Fibroblast of lung (primary cell): Measurements from ENCODE around the gene SORCS2. TPM values are rescaled to one million over a fixed set of nuclear protein-coding genes. Genes with fewer than 3 reads are reported as not detected.

Source experiments
- DNase-seq, 2 donors: peaks; one replicate each; pipeline versions ENCODE4 v3.0.0 to v3.0.0-alpha.2; 2010; ENCODE audit warnings: low read depth in 2 of 2
- H2AFZ ChIP-seq: 2 replicates; pipeline ENCODE4 v1.5.1; 2012; ENCODE audit warnings: low read length, control low read depth, inconsistent platforms
- H3K27ac ChIP-seq: 2 replicates; pipeline ENCODE4 v1.5.1; 2011; ENCODE audit warnings: low read length, control low read depth; ENCODE audit not compliant: insufficient read depth
- H3K27me3 ChIP-seq: 2 replicates; pipeline ENCODE4 v1.5.1; 2011; ENCODE audit warnings: mild to moderate bottlenecking, low read length; ENCODE audit not compliant: control insufficient read depth, insufficient read depth
- H3K36me3 ChIP-seq: 2 replicates; pipeline ENCODE4 v1.5.1; 2011; ENCODE audit warnings: low read length; ENCODE audit not compliant: control insufficient read depth, insufficient read depth
- H3K4me1 ChIP-seq: 2 replicates; pipeline ENCODE4 v1.5.1; 2011; ENCODE audit warnings: low read length; ENCODE audit not compliant: control insufficient read depth, insufficient read depth; ENCODE audit errors: extremely low read depth
- H3K4me2 ChIP-seq: 2 replicates; pipeline ENCODE4 v1.5.1; 2011; ENCODE audit warnings: low read length, control low read depth; ENCODE audit not compliant: insufficient read depth; ENCODE audit errors: extremely low read depth
- H3K4me3 ChIP-seq, 4 experiments: fragments of 200-600 bp in 1 of 4; sonication (generic) in 1 of 4; replicated peaks in 1 of 4; 2 replicates each; pipeline ENCODE4 v1.5.1; 2011 to 2016; ENCODE audit warnings: low read length in 4 of 4, low read depth in 3 of 4, mild to moderate bottlenecking in 3 of 4, control low read depth in 2 of 4, inconsistent platforms in 1 of 4, mixed read lengths in 1 of 4; ENCODE audit not compliant: insufficient read depth in 1 of 4; ENCODE audit errors: control extremely low read depth in 1 of 4
- H3K79me2 ChIP-seq: 2 replicates; pipeline ENCODE4 v1.5.1; 2012; ENCODE audit warnings: mild to moderate bottlenecking, low read length, inconsistent platforms; ENCODE audit not compliant: control insufficient read depth, insufficient read depth
- H3K9ac ChIP-seq: 2 replicates; pipeline ENCODE4 v1.5.1; 2011; ENCODE audit warnings: mild to moderate bottlenecking, low read length, control low read depth; ENCODE audit not compliant: insufficient read depth
- H3K9me3 ChIP-seq: 2 replicates; pipeline ENCODE4 v1.5.1; 2012; ENCODE audit warnings: low read depth, low read length; ENCODE audit not compliant: control insufficient read depth, insufficient read depth
- H4K20me1 ChIP-seq: 2 replicates; pipeline ENCODE4 v1.5.1; 2011; ENCODE audit warnings: low read length; ENCODE audit not compliant: control insufficient read depth, insufficient read depth; ENCODE audit errors: extremely low read depth
- EZH2 ChIP-seq: IDR thresholded peaks from 2 replicates; pipeline ENCODE4 v1.5.1; 2012; ENCODE audit warnings: low read length, control low read depth, mild to moderate bottlenecking; ENCODE audit errors: missing control alignments
- polyA plus RNA-seq, 2 donors: library from polyadenylated mRNA; depleted of rRNA in 1 of 2; stranded (reverse) in 1 of 2; unstranded in 1 of 2; fragments of >200 nt; gene quantifications; 2 replicates each; pipeline ENCODE4 v1.2.1, GENCODE V29; 2011 to 2012; ENCODE audit warnings: missing spikeins in 1 of 2
- total RNA-seq: library from RNA; depleted of rRNA; stranded (reverse); fragments of >200 nt; gene quantifications from 2 replicates; pipeline ENCODE4 v1.2.1, GENCODE V29; 2014
- TF ChIP-seq, protein P1 (sequence below), 2 donors: IDR thresholded peaks in 1 of 2; conservative IDR thresholded peaks in 1 of 2; 1 replicate in 1 of 2; 2 replicates in 1 of 2; pipeline ENCODE4 v1.5.1; 2011 to 2012; ENCODE audit warnings: low read length in 2 of 2, control low read depth in 1 of 2, inconsistent platforms in 1 of 2, low read depth in 1 of 2, mild to moderate bottlenecking in 1 of 2

SORCS2 gene
- total and polyA plus RNA-seq, 2 donors (not counting 1 experiment from before 2014, with no cell fraction given) = 0.17 to 0.41 TPM

GRCh38 chr4:7457201-7458065 lies 265.1 kb downstream of the SORCS2 start:
- Histone ChIP-seq H3K9me3 (no peaks in the 10 kb centered on the region), H4K20me1 (no peaks in the 10 kb centered on the region), H3K4me3 (no peak overlapping the region), H3K79me2 (no peaks in the 10 kb centered on the region), H3K4me1 (no peaks in the 10 kb centered on the region), H3K4me2 (no peak overlapping the region), H3K9ac (no peak overlapping the region), H3K36me3 (no peaks in the 10 kb centered on the region), H3K27me3 (no peaks in the 10 kb centered on the region), H3K27ac (no peak overlapping the region), H2AFZ (no peak overlapping the region)
- no peak for DNase-seq
- TF ChIP-seq EZH2 = no peak
- TF ChIP-seq, protein P1, sequence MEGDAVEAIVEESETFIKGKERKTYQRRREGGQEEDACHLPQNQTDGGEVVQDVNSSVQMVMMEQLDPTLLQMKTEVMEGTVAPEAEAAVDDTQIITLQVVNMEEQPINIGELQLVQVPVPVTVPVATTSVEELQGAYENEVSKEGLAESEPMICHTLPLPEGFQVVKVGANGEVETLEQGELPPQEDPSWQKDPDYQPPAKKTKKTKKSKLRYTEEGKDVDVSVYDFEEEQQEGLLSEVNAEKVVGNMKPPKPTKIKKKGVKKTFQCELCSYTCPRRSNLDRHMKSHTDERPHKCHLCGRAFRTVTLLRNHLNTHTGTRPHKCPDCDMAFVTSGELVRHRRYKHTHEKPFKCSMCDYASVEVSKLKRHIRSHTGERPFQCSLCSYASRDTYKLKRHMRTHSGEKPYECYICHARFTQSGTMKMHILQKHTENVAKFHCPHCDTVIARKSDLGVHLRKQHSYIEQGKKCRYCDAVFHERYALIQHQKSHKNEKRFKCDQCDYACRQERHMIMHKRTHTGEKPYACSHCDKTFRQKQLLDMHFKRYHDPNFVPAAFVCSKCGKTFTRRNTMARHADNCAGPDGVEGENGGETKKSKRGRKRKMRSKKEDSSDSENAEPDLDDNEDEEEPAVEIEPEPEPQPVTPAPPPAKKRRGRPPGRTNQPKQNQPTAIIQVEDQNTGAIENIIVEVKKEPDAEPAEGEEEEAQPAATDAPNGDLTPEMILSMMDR (conservative IDR thresholded peaks at IDR 0.05 in 1 of 2, IDR thresholded peaks at IDR 0.05 in 1 of 2; ENCODE audit: low read depth in 1 of 2, low read length in 2 of 2) = no peak

DNA sequence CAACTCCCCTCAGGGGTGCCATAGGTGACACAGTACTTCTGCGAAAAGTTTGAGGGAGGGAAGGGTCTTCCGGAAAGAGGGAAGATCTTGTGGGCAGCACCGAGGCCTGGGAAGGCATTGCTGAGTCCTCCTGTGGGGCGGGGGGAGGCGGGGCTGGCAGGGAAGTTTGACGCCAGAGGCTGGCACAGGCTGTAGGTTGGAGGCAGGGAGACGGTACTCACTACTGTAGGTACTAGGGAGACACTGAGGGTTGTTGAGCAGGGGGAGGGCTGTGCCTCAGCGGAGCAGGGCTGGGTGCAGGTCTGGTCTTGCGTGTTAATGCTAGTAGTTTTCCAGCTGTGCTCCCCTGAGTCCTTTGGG lies 265.7 kb downstream of the SORCS2 start:
- H3K79me2 ChIP-seq = no peaks in the 10 kb centered on the region
- no peaks in the 10 kb centered on the region for H3K9me3 ChIP-seq
- H3K4me2 ChIP-seq = no peak overlapping the region
- no peaks in the 10 kb centered on the region for H4K20me1 ChIP-seq
- H3K27ac ChIP-seq = no peak overlapping the region
- no peaks in the 10 kb centered on the region for H3K4me1 ChIP-seq
- no peak overlapping the region for H3K9ac ChIP-seq
- DNase-seq = no peak
- no peaks in the 10 kb centered on the region for H3K36me3 ChIP-seq
- H3K4me3 ChIP-seq = no peak overlapping the region
- TF ChIP-seq, protein P1 (conservative IDR thresholded peaks at IDR 0.05 in 1 of 2, IDR thresholded peaks at IDR 0.05 in 1 of 2; ENCODE audit: low read depth in 1 of 2, low read length in 2 of 2) = no peak
- TF ChIP-seq EZH2 = no peak
- no peaks in the 10 kb centered on the region for H3K27me3 ChIP-seq
- H2AFZ ChIP-seq = no peak overlapping the region

DNA sequence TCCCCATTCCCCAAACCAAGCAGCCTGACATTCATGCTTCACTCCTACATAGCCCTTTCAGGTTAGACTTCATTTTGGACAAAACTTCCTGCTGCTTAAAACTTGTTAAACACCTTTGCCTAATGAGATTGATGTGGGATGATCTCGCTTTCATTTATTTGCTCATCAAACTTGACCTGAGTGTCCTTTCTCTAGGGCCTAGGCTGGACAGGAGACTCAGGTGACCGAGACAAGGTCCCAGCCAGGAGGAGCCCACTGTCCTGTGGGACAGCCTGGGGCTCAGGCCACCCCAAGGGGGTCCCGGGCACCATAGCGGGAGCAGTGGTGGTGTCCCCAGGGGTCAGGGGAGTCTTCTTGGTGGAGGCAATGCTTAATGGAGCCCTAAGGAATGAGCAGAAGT lies 266.1 kb downstream of the SORCS2 start:
- no peaks in the 10 kb centered on the region for H3K4me1 ChIP-seq
- H3K36me3 ChIP-seq = no peaks in the 10 kb centered on the region
- H4K20me1 ChIP-seq = no peaks in the 10 kb centered on the region
- H3K9ac ChIP-seq = no peak overlapping the region
- no peak overlapping the region for H3K4me3 ChIP-seq
- no peak for DNase-seq
- no peaks in the 10 kb centered on the region for H3K9me3 ChIP-seq
- H3K79me2 ChIP-seq = no peaks in the 10 kb centered on the region
- H3K27me3 ChIP-seq = no peaks in the 10 kb centered on the region
- no peak overlapping the region for H2AFZ ChIP-seq
- TF ChIP-seq, protein P1 (conservative IDR thresholded peaks at IDR 0.05 in 1 of 2, IDR thresholded peaks at IDR 0.05 in 1 of 2; ENCODE audit: low read depth in 1 of 2, low read length in 2 of 2) = no peak
- no peak for TF ChIP-seq EZH2
- no peak overlapping the region for H3K4me2 ChIP-seq
- no peak overlapping the region for H3K27ac ChIP-seq
